ENCODE data around the gene ARHGAP26.
"Not testable (repeated sequence)": the region's sequence is repeated elsewhere in the genome, so short reads cannot be mapped to it uniquely, and the experiment has no call there.

The ARHGAP26 gene

GRCh38 chr5:142959683-142960657 is 189.8 kb downstream of the ARHGAP26 start:
- no peak for DNase-seq (ENCODE audit: low read depth in 2 of 2)

- no peak for DNase-seq (ENCODE audit: low read depth in 2 of 2)
These were observed 191.4 kb downstream of the ARHGAP26 start for GRCh38 chr5:142961440-142962173.

GRCh38 chr5:142962174-142962533 is 192.0 kb downstream of the ARHGAP26 start:
- no peak for DNase-seq (ENCODE audit: low read depth in 2 of 2)

- DNase-seq (ENCODE audit: low read depth in 2 of 2): not testable (repeated sequence)
These were observed 195.3 kb downstream of the ARHGAP26 start for GRCh38 chr5:142965258-142966120.

- no peak for DNase-seq (ENCODE audit: low read depth in 2 of 2)
These were observed 195.9 kb downstream of the ARHGAP26 start for GRCh38 chr5:142966121-142966420.

GRCh38 chr5:142969186-142969585 is 199.0 kb downstream of the ARHGAP26 start:
- DNase-seq (ENCODE audit: low read depth in 2 of 2): no peak

- DNase-seq (ENCODE audit: low read depth in 2 of 2): no peak
These were observed 199.7 kb downstream of the ARHGAP26 start for GRCh38 chr5:142969624-142970439.

- DNase-seq (ENCODE audit: low read depth in 2 of 2): no peak
These were observed 200.4 kb downstream of the ARHGAP26 start for GRCh38 chr5:142970440-142971030.

- no peak for DNase-seq (ENCODE audit: low read depth in 2 of 2)
These were observed 201.3 kb downstream of the ARHGAP26 start for GRCh38 chr5:142971303-142972013.

GRCh38 chr5:142972064-142972570 is 201.9 kb downstream of the ARHGAP26 start:
- DNase-seq (ENCODE audit: low read depth in 2 of 2): no peak

GRCh38 chr5:142973932-142974331 is 203.8 kb downstream of the ARHGAP26 start:
- DNase-seq (ENCODE audit: low read depth in 2 of 2): no peak

- no peak for DNase-seq (ENCODE audit: low read depth in 2 of 2)
These were observed 204.2 kb downstream of the ARHGAP26 start for GRCh38 chr5:142974409-142974808.

- no peak for DNase-seq (ENCODE audit: low read depth in 2 of 2)
These were observed 206.7 kb downstream of the ARHGAP26 start for GRCh38 chr5:142976861-142977260.

GRCh38 chr5:142977363-142978051 is 207.3 kb downstream of the ARHGAP26 start:
- peak in 1 of 2 donors; percentile 13 for DNase-seq (ENCODE audit: low read depth in 2 of 2)

- no peak for DNase-seq (ENCODE audit: low read depth in 2 of 2)
These were observed 208.1 kb downstream of the ARHGAP26 start for GRCh38 chr5:142978252-142978651.

- no peak for DNase-seq (ENCODE audit: low read depth in 2 of 2)
These were observed 208.5 kb downstream of the ARHGAP26 start for GRCh38 chr5:142978726-142979125.

GRCh38 chr5:142979636-142980035 is 209.5 kb downstream of the ARHGAP26 start:
- DNase-seq (ENCODE audit: low read depth in 2 of 2): no peak

- DNase-seq (ENCODE audit: low read depth in 2 of 2): no peak
These were observed 211.3 kb downstream of the ARHGAP26 start for GRCh38 chr5:142981475-142981874.

Measured in activated CD4-positive, alpha-beta T cell treated with anti-CD3 and anti-CD28 coated beads for 24 hours (primary cell).